HCT116 (cell line): ENCODE results near the gene KHDC1L. TPM values are rescaled to one million over a fixed set of nuclear protein-coding genes. Genes with fewer than 3 reads are reported as not detected.

Experiments used
- ATAC-seq: fragments of 200-7000 bp; cut with Tn5 transposase; 2 replicates; pipeline ENCODE4 v1.9.1; 2020; ENCODE audit warnings: mild to moderate bottlenecking, moderate library complexity
- BruUV-seq: library from RNA; stranded (reverse); fragments of 400-500 nt; replicated peaks from 2 replicates; lab custom pipeline; 2021; lab: Mats Ljungman, UMichigan
- CTCF ChIA-PET: fragments of 300-600 bp; sonication (Branson Sonifier 250); formaldehyde crosslinking; loops from one replicate; lab custom pipeline; 2021; ENCODE audit warnings: antibody characterized with exemption; lab: Charles Lee
- POLR2A ChIA-PET: fragments of 300-600, 350-600 bp; sonication (Branson Sonifier 250); formaldehyde crosslinking; loops from one replicate; lab custom pipeline; 2021; ENCODE audit warnings: antibody characterized with exemption; lab: Charles Lee
- RAD21 ChIA-PET, 2 experiments: fragments of 300-600 bp; sonication (Branson Sonifier 250); formaldehyde crosslinking; loops; one replicate each; lab custom pipeline; 2023; ENCODE audit warnings: low total read pairs in 2 of 2; ENCODE audit not compliant: uncharacterized antibody in 2 of 2, unreplicated experiment in 2 of 2, low non-redundant PET in 1 of 2; lab: Charles Lee
- DNase-seq: peaks from one replicate; pipeline ENCODE4 v3.0.0-alpha.2; 2010; ENCODE audit warnings: low read depth, low spot score
- H2AFZ ChIP-seq: fragments of 200-600 bp; shearing (Covaris generic), sonication (generic); 2 replicates; pipeline ENCODE4 v1.6.1; 2017; ENCODE audit warnings: low read depth, mixed run types, mixed read lengths, antibody characterized with exemption, low read length; ENCODE audit not compliant: poor library complexity, severe bottlenecking
- H3K27ac ChIP-seq: 2 replicates; pipeline ENCODE4 v1.5.1; 2012; ENCODE audit warnings: low read depth, low read length
- H3K27me3 ChIP-seq: fragments of 200-600 bp; sonication (generic); 2 replicates; pipeline ENCODE4 v1.6.1; 2016; ENCODE audit warnings: mixed run types, low read length, mixed read lengths; ENCODE audit not compliant: insufficient read depth
- H3K36me3 ChIP-seq, 2 experiments: fragments of 200-500 bp in 1 of 2; fragments of 200-600 bp in 1 of 2; sonication (Bioruptor generic) in 1 of 2; sonication (generic) in 1 of 2; 2 replicates each; pipeline versions ENCODE4 v1.5.1 to v1.6.1; 2014 to 2016; ENCODE audit warnings: low read length in 2 of 2, inconsistent platforms in 1 of 2, mixed read lengths in 1 of 2, mixed run types in 1 of 2; ENCODE audit not compliant: insufficient read depth in 2 of 2, control insufficient read depth in 1 of 2
- H3K4me1 ChIP-seq, 2 experiments: fragments of 200-600 bp in 1 of 2; sonication (generic) in 1 of 2; 2 replicates each; pipeline versions ENCODE4 v1.5.1 to v1.6.1; 2012 to 2017; ENCODE audit warnings: low read length in 2 of 2, inconsistent platforms in 1 of 2, mild to moderate bottlenecking in 1 of 2, mixed read lengths in 1 of 2, mixed run types in 1 of 2, moderate library complexity in 1 of 2; ENCODE audit not compliant: insufficient read depth in 2 of 2, control insufficient read depth in 1 of 2
- H3K4me2 ChIP-seq: fragments of 200-600 bp; sonication (generic); 2 replicates; pipeline ENCODE4 v1.6.1; 2017; ENCODE audit warnings: mixed run types, low read length, mixed read lengths
- H3K4me3 ChIP-seq, 2 experiments: fragments of 200-600 bp in 1 of 2; sonication (generic) in 1 of 2; replicated peaks in 1 of 2; 2 replicates each; pipeline ENCODE4 v1.5.1; 2011 to 2016; ENCODE audit warnings: low read length in 2 of 2, control low read depth in 1 of 2, low read depth in 1 of 2, mild to moderate bottlenecking in 1 of 2, mixed read lengths in 1 of 2, mixed run types in 1 of 2
- H3K79me2 ChIP-seq: fragments of 200-600 bp; sonication (generic); 2 replicates; pipeline ENCODE4 v1.6.1; 2017; ENCODE audit warnings: mild to moderate bottlenecking, mixed run types, low read length, moderate library complexity, mixed read lengths; ENCODE audit not compliant: insufficient read depth
- H3K9ac ChIP-seq: fragments of 200-600 bp; sonication (generic); 2 replicates; pipeline ENCODE4 v1.6.1; 2016; ENCODE audit warnings: low read length, mixed read lengths
- H3K9me2 ChIP-seq: fragments of 200-600 bp; sonication (generic), shearing (Covaris generic); 2 replicates; pipeline ENCODE4 v1.6.1; 2017; ENCODE audit warnings: mixed run types, mild to moderate bottlenecking, moderate library complexity; ENCODE audit not compliant: insufficient read depth
- H3K9me3 ChIP-seq, 2 experiments: fragments of 200-500 bp in 1 of 2; fragments of 200-600 bp in 1 of 2; sonication (Bioruptor generic) in 1 of 2; sonication (generic) in 1 of 2; 2 replicates each; pipeline ENCODE4 v1.6.1; 2014 to 2017; ENCODE audit warnings: low read length in 2 of 2, mixed read lengths in 2 of 2, inconsistent platforms in 1 of 2, low read depth in 1 of 2, mild to moderate bottlenecking in 1 of 2, mixed run types in 1 of 2, moderate library complexity in 1 of 2; ENCODE audit not compliant: control insufficient read depth in 1 of 2, insufficient read depth in 1 of 2
- H4K20me1 ChIP-seq: fragments of 200-600 bp; sonication (generic), shearing (Covaris generic); 2 replicates; pipeline ENCODE4 v1.6.1; 2017; ENCODE audit warnings: mixed run types, mild to moderate bottlenecking, moderate library complexity; ENCODE audit not compliant: insufficient read depth
- ATF3 ChIP-seq: IDR thresholded peaks from 2 replicates; pipeline ENCODE4 v1.6.1; 2012
- CBX3 ChIP-seq: IDR thresholded peaks from 2 replicates; pipeline ENCODE4 v1.6.1; 2012; ENCODE audit warnings: low read depth
- CTCF ChIP-seq, 3 experiments: fragments of 200-600 bp in 1 of 3; sonication (generic) in 1 of 3; IDR thresholded peaks in 2 of 3; conservative IDR thresholded peaks in 1 of 3; 2 replicates each; pipeline ENCODE4 v1.5.1; 2012 to 2017; ENCODE audit warnings: low read depth in 2 of 3, low read length in 2 of 3, antibody characterized with exemption in 1 of 3, borderline replicate concordance in 1 of 3, control low read depth in 1 of 3, mild to moderate bottlenecking in 1 of 3, mixed read lengths in 1 of 3, mixed run types in 1 of 3, moderate library complexity in 1 of 3; ENCODE audit not compliant: insufficient read depth in 1 of 3
- ELF1 ChIP-seq: IDR thresholded peaks from 2 replicates; pipeline ENCODE4 v1.6.1; 2012; ENCODE audit warnings: low read depth, borderline replicate concordance
- EZH2phosphoT487 ChIP-seq: fragments of 200-600 bp; IDR thresholded peaks from 2 replicates; pipeline ENCODE4 v1.6.1; 2018; ENCODE audit warnings: antibody characterized with exemption, borderline replicate concordance
- MAX ChIP-seq: IDR thresholded peaks from 2 replicates; pipeline ENCODE4 v1.6.1; 2012
- POLR2A ChIP-seq: IDR thresholded peaks from 2 replicates; pipeline ENCODE4 v1.7.0; 2011; ENCODE audit warnings: borderline replicate concordance; ENCODE audit not compliant: insufficient read depth, insufficient read length; ENCODE audit errors: extremely low read depth
- POLR2AphosphoS5 ChIP-seq: IDR thresholded peaks from 2 replicates; pipeline ENCODE4 v1.6.1; 2011; ENCODE audit warnings: mild to moderate bottlenecking, low read depth, low read length, moderate library complexity
- RAD21 ChIP-seq: IDR thresholded peaks from 2 replicates; pipeline ENCODE4 v1.6.1; 2012; ENCODE audit warnings: low read depth, mild to moderate bottlenecking
- REST ChIP-seq: IDR thresholded peaks from 2 replicates; pipeline ENCODE4 v1.6.1; 2012; ENCODE audit warnings: low read depth
- ZFX ChIP-seq: fragments of 450-650 bp; IDR thresholded peaks from 2 replicates; pipeline ENCODE4 v1.6.1; 2017
- ZNF274 ChIP-seq: fragments of 200-500 bp; sonication (Bioruptor generic); IDR thresholded peaks from 2 replicates; pipeline ENCODE4 v1.6.1; 2014; ENCODE audit warnings: mild to moderate bottlenecking, low read depth, low read length, inconsistent platforms
- intact Hi-C: fragments of 100-400 bp; cut with micrococcal nuclease; formaldehyde crosslinking; loops from 2 replicates; pipeline ENCODE4 v1.10.0; 2022
- total RNA-seq: library from RNA; stranded (reverse); gene quantifications from one replicate; pipeline ENCODE4 v1.2.1, GENCODE V29; 2021; ENCODE audit not compliant: unreplicated experiment

KHDC1L gene
- total RNA-seq, 1 experiment from 2014 or later = 5.4 TPM

- POLR2A ChIA-PET = no interaction called here
- no peaks in the 10 kb centered on the region for H3K36me3 ChIP-seq
- DNase-seq (no peak), ATAC-seq (no peak)
- H3K9me3 ChIP-seq = no peaks in the 10 kb centered on the region
- no peaks in the 10 kb centered on the region for H3K79me2 ChIP-seq
- no peak overlapping the region for H2AFZ ChIP-seq
- H3K27ac ChIP-seq = no peak overlapping the region
- H4K20me1 ChIP-seq = no peaks in the 10 kb centered on the region
- no peak for TF ChIP-seq CBX3
- no peak for TF ChIP-seq ELF1
- TF ChIP-seq POLR2A = no peak
- TF ChIP-seq ZNF274 = no peak
- no peak for TF ChIP-seq RAD21
- no peak for TF ChIP-seq CTCF (IDR thresholded peaks at IDR 0.05 in 2 of 3, conservative IDR thresholded peaks at IDR 0.05 in 1 of 3; ENCODE audit: borderline replicate concordance in 1 of 3, insufficient read depth in 1 of 3, low read depth in 2 of 3, low read length in 2 of 3)
- TF ChIP-seq POLR2AphosphoS5 = no peak
- TF ChIP-seq EZH2phosphoT487 = no peak
- no peak overlapping the region for H3K4me3 ChIP-seq
- CTCF ChIA-PET = no interaction called here
- H3K9ac ChIP-seq = no peak overlapping the region
- RAD21 ChIA-PET = interaction anchor here in 1 of 2 experiments (0.6 kb wide), 1 partner anchor 9 kb away, joined by 6 read pairs; no protein-coding TSS in a partner anchor
- no peaks in the 10 kb centered on the region for H3K27me3 ChIP-seq
- no peak overlapping the region for H3K4me2 ChIP-seq
- peaks cover 0 to 3% of the 10 kb centered on the region in 2 experiments; a peak in 1 of 4 replicates for H3K4me1 ChIP-seq
- BruUV-seq = no TSS peak
- H3K9me2 ChIP-seq = no peaks in the 10 kb centered on the region
- intact Hi-C loops = no loop called here
Observed at GRCh38 chr6:73200735-73201134, 24.6 kb downstream of the KHDC1L start.

GRCh38 chr6:73200247-73200646, 25.0 kb downstream of the KHDC1L start:
- Histone ChIP-seq H3K27ac (no peak overlapping the region), H3K4me3 (no peak overlapping the region), H3K4me1 (peaks cover 0 to 3% of the 10 kb centered on the region in 2 experiments; a peak in 1 of 4 replicates), H3K36me3 (no peaks in the 10 kb centered on the region), H3K9ac (no peak overlapping the region), H4K20me1 (no peaks in the 10 kb centered on the region), H3K9me3 (no peaks in the 10 kb centered on the region), H2AFZ (no peak overlapping the region), H3K27me3 (no peaks in the 10 kb centered on the region), H3K79me2 (no peaks in the 10 kb centered on the region), H3K4me2 (no peak overlapping the region), H3K9me2 (no peaks in the 10 kb centered on the region)
- intact Hi-C loops = no loop called here
- no peak for ATAC-seq
- ChIA-PET POLR2A (no interaction called here), RAD21 (no interaction called here), CTCF (no interaction called here)
- BruUV-seq = no TSS peak
- no peak for DNase-seq
- TF ChIP-seq EZH2phosphoT487 = no peak
- TF ChIP-seq REST = no peak
- TF ChIP-seq ATF3 = no peak
- no peak for TF ChIP-seq ELF1
- no peak for TF ChIP-seq ZFX
- TF ChIP-seq POLR2A = no peak
- no peak for TF ChIP-seq MAX
- no peak for TF ChIP-seq POLR2AphosphoS5
